Dendritic cell treated with granulocyte-macrophage colony-stimulating factor and Interleukin-4, amounts not matched to agents 40 ng/mL and 50 ng/mL, for 4 days (primary cell): ENCODE measurements around the gene CNTNAP2.

Experiments used
- H3K27ac Mint-ChIP-seq: one replicate; pipeline ENCODE4 v1.8.0; 2022; ENCODE audit warnings: mild to moderate bottlenecking, mixed read lengths
- H3K27me3 Mint-ChIP-seq: one replicate; pipeline ENCODE4 v1.8.0; 2022; ENCODE audit warnings: mild to moderate bottlenecking, mixed read lengths
- H3K36me3 Mint-ChIP-seq: one replicate; pipeline ENCODE4 v1.8.0; 2022; ENCODE audit warnings: low read depth, mixed read lengths
- H3K4me1 Mint-ChIP-seq: one replicate; pipeline ENCODE4 v1.8.0; 2022; ENCODE audit warnings: low read depth, mixed read lengths
- H3K4me3 Mint-ChIP-seq: one replicate; pipeline ENCODE4 v1.8.0; 2022; ENCODE audit warnings: mild to moderate bottlenecking, moderate library complexity, mixed read lengths
- H3K9me3 Mint-ChIP-seq: one replicate; pipeline ENCODE4 v1.8.0; 2022; ENCODE audit warnings: mixed read lengths
- intact Hi-C: fragments of 100-400 bp; cut with micrococcal nuclease; formaldehyde crosslinking; loops from one replicate; pipeline ENCODE4 v1.15.0; 2022

CNTNAP2 gene

DNA sequence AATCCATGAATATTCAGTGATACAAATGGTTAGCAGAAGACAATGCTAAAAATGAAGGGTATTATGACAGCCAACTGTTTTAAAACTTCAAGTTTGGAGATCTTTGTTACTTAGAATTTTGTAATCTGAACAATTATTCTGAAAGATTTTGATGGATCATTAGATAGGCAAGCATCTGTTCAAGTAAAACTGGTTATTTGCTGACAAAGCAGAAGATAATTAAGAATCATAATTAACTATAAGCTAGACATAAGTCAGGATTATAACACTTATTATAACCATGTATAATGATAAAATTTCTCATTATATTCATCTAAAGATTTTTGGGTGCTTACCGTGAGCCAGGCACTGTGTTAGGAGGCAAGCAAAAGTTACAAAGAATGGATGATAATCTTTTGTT lies 1145.1 kb downstream of the CNTNAP2 start:
- no peaks in the 10 kb centered on the region for H3K27me3 Mint-ChIP-seq
- peaks cover 31% of the 10 kb centered on the region for H3K9me3 Mint-ChIP-seq
- H3K27ac Mint-ChIP-seq: no peak overlapping the region
- H3K4me1 Mint-ChIP-seq: no peaks in the 10 kb centered on the region
- H3K4me3 Mint-ChIP-seq: no peak overlapping the region
- H3K36me3 Mint-ChIP-seq: no peaks in the 10 kb centered on the region
- intact Hi-C loops: no loop called here

DNA sequence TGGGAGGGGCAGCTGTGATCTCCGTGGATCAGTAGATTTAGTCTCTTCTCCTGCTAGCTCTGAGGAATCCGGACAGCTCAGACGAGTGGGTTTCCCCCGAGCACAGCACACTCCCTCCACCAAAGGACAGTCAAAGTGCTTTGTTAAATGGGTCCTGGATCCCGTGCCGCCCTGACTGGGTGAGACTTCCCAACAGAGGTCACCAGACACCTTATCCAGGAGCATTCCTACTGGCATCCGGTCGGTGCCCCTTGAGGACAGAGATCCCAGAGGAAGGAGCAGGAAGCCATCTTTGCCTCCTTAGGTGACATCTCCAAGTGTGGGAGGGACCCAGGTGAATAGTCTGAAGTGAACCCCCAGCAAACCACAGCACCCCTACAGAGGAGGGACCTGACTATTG lies 1148.9 kb downstream of the CNTNAP2 start:
- H3K27me3 Mint-ChIP-seq: no peaks in the 10 kb centered on the region
- H3K4me1 Mint-ChIP-seq: no peaks in the 10 kb centered on the region

DNA sequence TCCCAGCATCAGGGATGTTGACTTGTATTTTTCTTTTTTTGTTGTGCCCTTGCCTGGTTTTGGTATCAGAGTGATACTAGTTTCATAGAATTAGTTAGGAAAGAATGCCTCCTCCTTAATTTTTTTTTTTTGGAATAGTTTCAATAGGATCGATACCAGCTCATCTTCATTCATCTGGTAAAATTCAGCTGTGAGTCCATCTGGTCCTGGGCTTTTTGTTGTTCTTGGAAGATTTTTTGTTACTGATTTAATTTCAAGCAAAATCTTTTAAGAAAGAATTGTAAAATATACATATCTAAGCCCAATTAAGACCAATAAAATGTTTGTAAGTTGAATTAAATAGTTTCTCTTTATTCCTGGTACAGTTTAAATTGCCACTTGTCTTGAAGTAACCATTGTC lies 1159.5 kb downstream of the CNTNAP2 start:
- Mint-ChIP-seq H3K4me1 (no peaks in the 10 kb centered on the region), H3K27me3 (no peaks in the 10 kb centered on the region), H3K27ac (no peak overlapping the region), H3K9me3 (peaks cover 43% of the 10 kb centered on the region), H3K36me3 (no peaks in the 10 kb centered on the region), H3K4me3 (no peak overlapping the region)
- intact Hi-C loops: no loop called here

More for the DNA sequence above, 1148.9 kb downstream of the CNTNAP2 start:
- Mint-ChIP-seq H3K4me3 (no peak overlapping the region), H3K27ac (no peak overlapping the region), H3K36me3 (no peaks in the 10 kb centered on the region), H3K9me3 (peaks cover 17% of the 10 kb centered on the region)
- intact Hi-C loops: no loop called here

DNA sequence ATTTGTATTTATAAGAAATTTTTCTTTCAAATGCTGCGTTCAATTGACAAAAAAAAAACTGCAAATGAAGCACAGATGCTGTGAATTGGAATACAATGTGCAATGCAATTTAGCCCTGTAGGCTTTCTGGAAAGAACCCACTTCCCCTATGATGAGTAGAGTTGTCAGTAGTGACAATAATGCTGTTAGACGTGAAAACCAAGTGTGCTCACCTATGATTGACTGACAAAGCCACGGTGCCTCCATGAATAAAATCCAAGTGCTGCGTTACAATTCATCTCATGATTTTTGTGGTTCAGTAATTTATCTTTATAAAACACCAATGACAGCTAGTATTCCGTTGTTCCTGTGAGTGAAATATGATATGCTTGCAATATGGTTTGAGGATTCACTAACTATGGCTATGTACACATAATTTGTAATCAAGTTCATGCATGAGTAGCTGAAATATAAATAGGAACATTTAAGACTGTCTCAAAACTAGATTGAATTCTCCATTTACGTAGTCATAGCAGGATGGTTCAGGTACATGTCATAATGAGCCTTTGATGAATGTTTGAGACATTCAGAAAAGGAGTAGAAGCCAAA lies 1160.3 kb downstream of the CNTNAP2 start:
- Mint-ChIP-seq H3K9me3 (peaks cover 40% of the 10 kb centered on the region), H3K36me3 (no peaks in the 10 kb centered on the region), H3K4me1 (no peaks in the 10 kb centered on the region), H3K4me3 (no peak overlapping the region), H3K27me3 (no peaks in the 10 kb centered on the region), H3K27ac (no peak overlapping the region)
- intact Hi-C loops: no loop called here

DNA sequence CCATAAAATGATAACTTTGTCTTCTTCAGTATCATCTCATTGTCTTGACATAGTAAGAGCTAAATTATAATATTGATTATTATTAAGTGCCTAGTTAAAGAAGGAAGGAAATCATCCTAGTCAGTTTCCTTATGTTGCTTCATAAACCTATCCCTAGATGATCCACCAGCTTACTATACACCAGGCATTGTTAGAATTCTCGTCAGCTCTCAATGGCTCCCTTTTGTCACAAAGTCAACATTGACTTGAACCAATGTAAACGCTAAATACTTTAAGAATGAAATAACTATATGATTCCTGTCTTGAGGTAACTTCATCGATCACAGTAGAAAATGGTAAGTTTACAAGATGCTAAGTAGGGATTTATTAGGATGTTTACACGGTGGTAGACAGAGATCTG lies 1162.9 kb downstream of the CNTNAP2 start:
- Mint-ChIP-seq H3K9me3 (peaks cover 34% of the 10 kb centered on the region), H3K4me1 (no peaks in the 10 kb centered on the region), H3K4me3 (no peak overlapping the region), H3K27me3 (no peaks in the 10 kb centered on the region), H3K36me3 (no peaks in the 10 kb centered on the region), H3K27ac (no peak overlapping the region)
- intact Hi-C loops: no loop called here

DNA sequence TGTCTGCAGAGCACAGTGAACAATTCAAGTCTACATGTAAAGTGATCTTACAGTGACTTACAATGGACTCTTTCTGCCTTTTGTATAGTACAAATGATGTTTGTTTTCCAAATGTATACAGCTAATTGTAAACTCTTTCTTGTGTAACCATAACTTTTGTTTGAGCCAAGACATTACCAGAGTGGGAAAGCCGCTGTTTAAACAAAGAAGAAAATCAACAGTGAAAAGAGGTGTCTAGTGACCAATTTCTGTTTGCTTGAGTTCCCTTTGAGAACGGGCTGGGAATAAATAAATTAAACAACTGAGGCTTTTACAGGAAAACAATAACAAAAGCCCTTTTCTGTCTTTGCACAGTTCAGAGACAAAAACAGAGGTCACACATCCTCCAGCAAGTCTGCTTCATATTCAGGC lies 1163.4 kb downstream of the CNTNAP2 start:
- no peak overlapping the region for H3K4me3 Mint-ChIP-seq
- intact Hi-C loops: no loop called here
- H3K36me3 Mint-ChIP-seq: no peaks in the 10 kb centered on the region
- no peaks in the 10 kb centered on the region for H3K4me1 Mint-ChIP-seq
- H3K27me3 Mint-ChIP-seq: no peaks in the 10 kb centered on the region
- H3K27ac Mint-ChIP-seq: no peak overlapping the region
- peaks cover 33% of the 10 kb centered on the region for H3K9me3 Mint-ChIP-seq

DNA sequence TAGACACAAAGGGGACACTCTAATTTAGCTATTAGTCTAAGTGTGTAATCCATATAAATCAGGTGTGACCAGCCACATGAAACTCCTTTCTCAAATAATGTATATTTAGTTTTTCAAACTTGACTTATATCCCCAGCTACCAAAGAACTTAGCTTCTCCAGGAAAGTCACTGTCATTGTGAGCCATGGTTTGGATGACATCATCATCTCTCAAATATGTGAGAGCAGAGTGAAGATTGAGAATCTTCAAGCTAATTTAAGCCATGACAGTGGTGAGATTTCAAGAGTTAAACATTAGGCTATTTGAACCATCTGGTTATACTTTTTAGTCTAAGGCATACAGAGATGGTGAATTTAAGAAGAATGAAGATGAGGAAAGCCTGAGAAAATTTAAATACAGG lies 1165.6 kb downstream of the CNTNAP2 start:
- Mint-ChIP-seq H3K4me1 (no peaks in the 10 kb centered on the region), H3K27me3 (no peaks in the 10 kb centered on the region), H3K27ac (no peak overlapping the region), H3K36me3 (no peaks in the 10 kb centered on the region), H3K4me3 (no peak overlapping the region), H3K9me3 (peaks cover 29% of the 10 kb centered on the region)
- intact Hi-C loops: no loop called here

DNA sequence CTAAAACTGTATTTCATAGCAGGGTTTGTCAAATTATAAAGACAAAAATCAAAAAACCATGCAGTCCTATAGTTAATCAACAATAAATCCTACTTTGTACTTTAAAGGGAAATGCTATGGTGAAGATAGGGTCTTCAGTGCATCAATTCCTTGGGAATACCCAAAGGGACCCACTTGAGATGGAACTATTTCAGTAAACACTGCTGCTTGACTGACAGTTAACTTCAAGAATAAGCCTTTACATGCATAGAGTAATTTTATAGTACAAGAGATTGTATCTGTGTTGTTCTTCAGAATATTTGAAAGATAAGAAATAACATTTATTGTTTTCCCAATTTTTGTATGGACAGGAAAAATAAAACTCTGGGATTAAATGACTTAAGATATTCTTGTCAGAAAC lies 1179.6 kb downstream of the CNTNAP2 start:
- H3K36me3 Mint-ChIP-seq: no peaks in the 10 kb centered on the region

DNA sequence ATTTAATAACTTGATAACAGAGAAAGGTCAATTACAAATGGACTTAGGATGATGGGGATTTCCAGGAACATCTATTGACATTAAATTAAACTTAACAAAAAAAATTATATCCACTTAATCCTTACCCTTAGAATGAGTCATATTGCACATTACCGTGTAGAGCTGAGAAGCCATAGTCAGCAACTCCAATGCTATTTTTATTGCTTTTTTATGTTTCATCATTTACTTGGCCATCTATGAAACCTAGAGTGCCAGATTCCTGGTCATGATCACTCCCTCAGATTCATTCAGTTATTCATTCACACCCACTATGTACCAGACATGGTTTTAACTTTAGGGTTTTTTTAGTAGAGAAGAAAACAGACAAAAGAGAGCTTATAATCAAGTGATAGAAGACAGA lies 1180.4 kb downstream of the CNTNAP2 start:
- no peak overlapping the region for H3K4me3 Mint-ChIP-seq
- no peaks in the 10 kb centered on the region for H3K36me3 Mint-ChIP-seq
- H3K27ac Mint-ChIP-seq: no peak overlapping the region
- H3K4me1 Mint-ChIP-seq: no peaks in the 10 kb centered on the region
- H3K9me3 Mint-ChIP-seq: no peaks in the 10 kb centered on the region
- intact Hi-C loops: no loop called here
- no peaks in the 10 kb centered on the region for H3K27me3 Mint-ChIP-seq

More for the DNA sequence above, 1179.6 kb downstream of the CNTNAP2 start:
- Mint-ChIP-seq H3K4me3 (no peak overlapping the region), H3K4me1 (no peaks in the 10 kb centered on the region), H3K27me3 (no peaks in the 10 kb centered on the region), H3K27ac (no peak overlapping the region), H3K9me3 (no peaks in the 10 kb centered on the region)
- intact Hi-C loops: no loop called here

DNA sequence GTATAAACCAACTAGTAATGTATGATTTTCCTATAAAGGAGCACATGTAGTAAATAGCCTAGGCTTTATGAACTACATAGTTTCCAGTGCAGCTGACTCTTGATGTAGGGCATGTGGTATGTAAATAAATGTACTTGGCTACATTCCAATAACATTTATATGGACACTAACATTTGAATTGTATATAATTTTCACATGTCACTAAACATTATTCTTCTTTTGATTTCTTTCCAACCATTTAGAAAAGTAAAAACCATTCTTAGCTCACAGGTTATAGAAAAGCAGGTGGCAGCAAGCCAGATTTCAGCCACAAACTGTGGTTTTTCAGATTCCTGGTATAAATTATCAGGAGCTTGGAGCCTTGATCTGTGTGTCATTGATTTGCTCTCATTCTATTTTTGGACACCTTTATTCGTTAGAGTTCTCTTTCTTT lies 1182.0 kb downstream of the CNTNAP2 start:
- H3K4me3 Mint-ChIP-seq: no peak overlapping the region
- H3K27me3 Mint-ChIP-seq: no peaks in the 10 kb centered on the region
- no peaks in the 10 kb centered on the region for H3K36me3 Mint-ChIP-seq
- intact Hi-C loops: no loop called here
- H3K4me1 Mint-ChIP-seq: no peaks in the 10 kb centered on the region
- no peaks in the 10 kb centered on the region for H3K9me3 Mint-ChIP-seq
- H3K27ac Mint-ChIP-seq: no peak overlapping the region

DNA sequence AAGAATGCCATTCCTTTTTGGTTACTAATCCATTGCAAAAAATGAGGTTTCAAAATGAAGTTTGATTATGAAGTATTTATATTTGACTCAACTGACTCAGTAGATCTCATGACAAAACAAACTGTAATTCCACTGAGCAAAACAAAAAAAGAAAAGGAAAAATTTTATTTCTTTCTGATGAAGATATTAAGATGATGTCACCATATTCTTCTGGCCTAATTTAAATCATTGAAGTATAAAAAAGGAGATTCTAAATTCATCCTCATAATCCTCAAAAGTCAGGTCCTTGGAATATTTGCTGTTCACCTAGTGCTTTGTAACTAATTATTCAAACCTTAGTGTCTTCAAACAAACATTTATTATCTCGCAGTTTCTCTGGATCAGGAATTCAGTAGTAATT lies 1183.7 kb downstream of the CNTNAP2 start:
- H3K27me3 Mint-ChIP-seq: no peaks in the 10 kb centered on the region
- H3K36me3 Mint-ChIP-seq: no peaks in the 10 kb centered on the region
- H3K4me3 Mint-ChIP-seq: no peak overlapping the region
- H3K4me1 Mint-ChIP-seq: no peaks in the 10 kb centered on the region
- no peak overlapping the region for H3K27ac Mint-ChIP-seq
- no peaks in the 10 kb centered on the region for H3K9me3 Mint-ChIP-seq
- intact Hi-C loops: no loop called here

DNA sequence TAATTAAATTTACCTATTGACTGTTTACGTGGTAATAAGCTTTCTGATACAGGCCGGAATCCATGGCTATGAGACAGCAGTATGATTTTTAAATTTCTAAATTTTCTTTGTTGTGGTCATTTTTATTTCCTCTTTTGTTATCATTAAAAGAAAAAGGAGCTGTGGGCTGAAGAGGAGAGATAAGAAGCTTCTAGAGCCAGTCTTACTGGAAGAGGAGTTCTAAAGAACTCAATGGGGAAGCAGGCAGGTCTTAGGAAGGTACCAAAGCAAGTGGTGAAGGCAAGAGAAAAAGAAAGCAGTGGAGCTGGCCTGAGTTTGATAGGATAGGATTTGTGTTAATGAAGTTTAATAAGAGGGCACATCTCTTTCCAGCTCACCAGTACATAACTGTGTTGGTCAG lies 1187.8 kb downstream of the CNTNAP2 start:
- H3K27me3 Mint-ChIP-seq: no peaks in the 10 kb centered on the region
- no peak overlapping the region for H3K27ac Mint-ChIP-seq
- peaks cover 25% of the 10 kb centered on the region for H3K9me3 Mint-ChIP-seq
- H3K4me1 Mint-ChIP-seq: no peaks in the 10 kb centered on the region
- H3K36me3 Mint-ChIP-seq: no peaks in the 10 kb centered on the region
- intact Hi-C loops: no loop called here
- no peak overlapping the region for H3K4me3 Mint-ChIP-seq

DNA sequence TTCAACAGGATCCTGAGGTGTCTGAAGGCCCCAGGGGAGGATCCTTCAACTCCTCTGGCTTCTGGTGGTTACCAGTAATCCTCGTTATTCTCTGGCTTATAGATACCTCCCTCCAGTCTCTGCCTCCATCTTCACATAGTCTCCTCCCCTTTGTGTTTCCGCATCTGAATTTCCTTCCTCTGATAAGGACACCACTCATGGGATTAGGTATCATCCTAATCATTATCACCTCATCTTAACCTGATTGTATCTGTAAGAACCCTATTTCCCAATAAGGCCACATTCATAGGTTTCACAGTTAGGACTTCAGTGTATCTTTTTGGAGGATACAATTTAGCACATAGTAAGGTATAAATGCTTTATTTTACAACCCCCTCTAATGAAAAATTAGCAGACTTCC lies 1189.2 kb downstream of the CNTNAP2 start:
- intact Hi-C loops: no loop called here
- H3K27me3 Mint-ChIP-seq: no peaks in the 10 kb centered on the region
- H3K4me3 Mint-ChIP-seq: no peak overlapping the region
- H3K9me3 Mint-ChIP-seq: peaks cover 31% of the 10 kb centered on the region
- H3K36me3 Mint-ChIP-seq: no peaks in the 10 kb centered on the region
- H3K27ac Mint-ChIP-seq: no peak overlapping the region
- no peaks in the 10 kb centered on the region for H3K4me1 Mint-ChIP-seq

DNA sequence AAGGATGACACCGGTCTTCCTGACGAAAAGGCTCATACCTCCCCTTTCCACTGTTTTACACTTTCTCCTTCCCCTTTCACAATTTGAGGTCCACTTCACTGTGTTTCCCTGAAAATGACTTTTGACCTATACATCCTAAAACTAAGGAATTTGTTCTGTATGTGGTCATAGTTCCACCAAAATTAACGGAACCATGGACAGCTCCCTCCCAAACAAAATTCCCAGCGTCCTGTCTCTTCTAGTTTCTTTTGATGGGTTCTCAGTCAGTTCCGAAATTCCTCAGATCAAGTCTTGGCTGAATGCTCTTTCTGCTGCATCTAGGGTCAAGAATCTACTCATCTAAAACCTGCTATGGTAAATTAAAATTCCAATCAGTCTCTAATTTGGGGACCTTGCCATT lies 1191.9 kb downstream of the CNTNAP2 start:
- intact Hi-C loops: no loop called here

DNA sequence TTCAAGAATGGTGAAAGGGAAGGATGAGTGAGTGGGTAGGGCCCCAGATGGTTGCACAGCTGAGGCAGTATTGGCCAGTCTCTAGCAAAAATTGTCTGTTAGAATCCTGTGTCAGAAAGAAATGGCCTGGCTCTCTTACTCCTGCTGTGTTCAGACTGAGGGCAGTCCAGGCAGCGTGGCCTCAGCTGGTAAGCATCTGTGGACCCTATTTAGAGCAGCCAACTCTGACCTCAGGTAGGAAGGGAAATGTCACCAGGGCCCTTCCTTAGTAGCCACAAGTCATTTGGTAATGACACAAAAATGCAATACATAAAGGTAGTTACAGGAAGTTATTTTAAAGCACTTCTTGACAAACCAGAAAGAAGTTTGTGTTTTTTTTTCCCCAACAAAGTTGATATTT lies 1194.7 kb downstream of the CNTNAP2 start:
- peaks cover 25% of the 10 kb centered on the region for H3K9me3 Mint-ChIP-seq
- intact Hi-C loops: no loop called here
- H3K27ac Mint-ChIP-seq: no peak overlapping the region
- no peaks in the 10 kb centered on the region for H3K27me3 Mint-ChIP-seq
- H3K4me1 Mint-ChIP-seq: no peaks in the 10 kb centered on the region
- no peaks in the 10 kb centered on the region for H3K36me3 Mint-ChIP-seq
- no peak overlapping the region for H3K4me3 Mint-ChIP-seq

More for the DNA sequence above, 1191.9 kb downstream of the CNTNAP2 start:
- H3K4me3 Mint-ChIP-seq: no peak overlapping the region
- no peak overlapping the region for H3K27ac Mint-ChIP-seq
- H3K9me3 Mint-ChIP-seq: peaks cover 34% of the 10 kb centered on the region
- no peaks in the 10 kb centered on the region for H3K36me3 Mint-ChIP-seq
- H3K4me1 Mint-ChIP-seq: no peaks in the 10 kb centered on the region
- H3K27me3 Mint-ChIP-seq: no peaks in the 10 kb centered on the region
